Neuronal stem cell (in vitro differentiated cells): ENCODE measurements around the gene GRAP2. TPM values are rescaled to one million over a fixed set of nuclear protein-coding genes. Genes with fewer than 3 reads are reported as not detected.

Experiments
- DNase-seq: peaks from one replicate; pipeline ENCODE4 v3.0.0-alpha.2; 2013; ENCODE audit warnings: low spot score
- H2AFZ ChIP-seq: one replicate; pipeline ENCODE4 v1.6.1; 2013; ENCODE audit warnings: mild to moderate bottlenecking, low read length, inconsistent platforms
- H2AK5ac ChIP-seq: 2 replicates; pipeline ENCODE4 v1.6.1; 2013; ENCODE audit warnings: low read depth, mild to moderate bottlenecking, inconsistent platforms, low read length, moderate library complexity, mixed read lengths
- H2BK120ac ChIP-seq: 2 replicates; pipeline ENCODE4 v1.6.1; 2013; ENCODE audit warnings: low read depth, mild to moderate bottlenecking, inconsistent platforms, low read length, moderate library complexity, mixed read lengths
- H2BK12ac ChIP-seq: one replicate; pipeline ENCODE4 v1.6.1; 2013; ENCODE audit warnings: low read length, inconsistent platforms
- H2BK15ac ChIP-seq: 2 replicates; pipeline ENCODE4 v1.6.1; 2013; ENCODE audit warnings: mild to moderate bottlenecking, low read length, inconsistent platforms, mixed read lengths
- H2BK5ac ChIP-seq: one replicate; pipeline ENCODE4 v1.6.1; 2013; ENCODE audit warnings: inconsistent platforms, mild to moderate bottlenecking, low read length, moderate library complexity
- H3K14ac ChIP-seq: one replicate; pipeline ENCODE4 v1.6.1; 2013; ENCODE audit warnings: low read length, inconsistent platforms
- H3K18ac ChIP-seq: 2 replicates; pipeline ENCODE4 v1.6.1; 2013; ENCODE audit warnings: low read length, inconsistent platforms
- H3K23ac ChIP-seq: 2 replicates; pipeline ENCODE4 v1.6.1; 2013; ENCODE audit warnings: low read depth, mild to moderate bottlenecking, mixed read lengths, low read length, inconsistent platforms; ENCODE audit not compliant: poor library complexity
- H3K27ac ChIP-seq: replicated peaks from 3 replicates; pipeline ENCODE4 v1.5.1; 2013; ENCODE audit warnings: low read length, inconsistent platforms
- H3K27me3 ChIP-seq, 3 experiments: 2 replicates each; pipeline ENCODE4 v1.6.1; 2013; ENCODE audit warnings: low read length in 3 of 3, mild to moderate bottlenecking in 2 of 3, inconsistent platforms in 1 of 3, low read depth in 1 of 3, mixed read lengths in 1 of 3, moderate library complexity in 1 of 3; ENCODE audit not compliant: control insufficient read depth in 3 of 3, insufficient read depth in 3 of 3
- H3K36me3 ChIP-seq, 2 donors: replicated peaks in 1 of 2; 2 replicates each; pipeline ENCODE4 v1.6.1; 2013; ENCODE audit warnings: low read length in 2 of 2; ENCODE audit not compliant: control insufficient read depth in 2 of 2, insufficient read depth in 2 of 2
- H3K4ac ChIP-seq: 2 replicates; pipeline ENCODE4 v1.6.1; 2013; ENCODE audit warnings: inconsistent platforms, mild to moderate bottlenecking, low read length, moderate library complexity
- H3K4me1 ChIP-seq, 2 donors: 1 replicate in 1 of 2; 2 replicates in 1 of 2; pipeline ENCODE4 v1.6.1; 2013; ENCODE audit warnings: low read length in 2 of 2, low read depth in 1 of 2; ENCODE audit not compliant: control insufficient read depth in 2 of 2, insufficient read depth in 1 of 2
- H3K4me2 ChIP-seq: one replicate; pipeline ENCODE4 v1.6.1; 2013; ENCODE audit warnings: mild to moderate bottlenecking, low read length, inconsistent platforms; ENCODE audit not compliant: insufficient read depth, poor library complexity, severe bottlenecking
- H3K4me3 ChIP-seq, 2 donors: 2 replicates each; pipeline ENCODE4 v1.5.1; 2013; ENCODE audit warnings: low read length in 2 of 2, mild to moderate bottlenecking in 2 of 2, inconsistent platforms in 1 of 2, moderate library complexity in 1 of 2
- H3K79me1 ChIP-seq: one replicate; pipeline ENCODE4 v1.6.1; 2013; ENCODE audit warnings: low read depth, mild to moderate bottlenecking, inconsistent platforms, low read length, moderate library complexity
- H3K9ac ChIP-seq: one replicate; pipeline ENCODE4 v1.6.1; 2013; ENCODE audit warnings: mild to moderate bottlenecking, low read depth, low read length, inconsistent platforms; ENCODE audit not compliant: poor library complexity
- H3K9me3 ChIP-seq, 2 donors: replicated peaks in 1 of 2; 2 replicates each; pipeline versions ENCODE3 to v1.6.1; 2013; ENCODE audit warnings: low read length in 2 of 2, mild to moderate bottlenecking in 2 of 2, inconsistent platforms in 1 of 2, low read depth in 1 of 2, mixed read lengths in 1 of 2, moderate library complexity in 1 of 2; ENCODE audit not compliant: control insufficient read depth in 2 of 2, insufficient read depth in 1 of 2
- H4K8ac ChIP-seq: one replicate; pipeline ENCODE4 v1.6.1; 2013; ENCODE audit warnings: low read depth, mild to moderate bottlenecking, inconsistent platforms, low read length, moderate library complexity
- H4K91ac ChIP-seq: one replicate; pipeline ENCODE4 v1.6.1; 2013; ENCODE audit warnings: low read length, low read depth, mild to moderate bottlenecking, inconsistent platforms; ENCODE audit not compliant: poor library complexity
- WGBS, 2 donors: extraction: QIAGEN DNeasy Blood & Tissue Kit; methylation state at CpG; one replicate each; pipeline ENCODE4 v1.1.7; 2013; ENCODE audit warnings: missing lambda C conversion rate in 2 of 2, mixed read lengths in 1 of 2; ENCODE audit not compliant: insufficient read length in 2 of 2, insufficient replicate concordance in 1 of 2; ENCODE audit errors: extremely low coverage in 2 of 2; 5-methylcytosine and 5-hydroxymethylcytosine counted together
- small RNA-seq: library from polyadenylated mRNA; stranded (forward); fragments of <200 nt; extraction: miRNeasy Mini kit (QIAGEN cat#:217004); gene quantifications from one replicate; pipeline ENCODE3, GENCODE V24; 2013; ENCODE audit not compliant: insufficient read depth

Gene GRAP2

GRCh38 chr22:40020956-40021355, 120.1 kb downstream of the GRAP2 start:
- Histone ChIP-seq H2BK120ac (no peak overlapping the region), H2AFZ (no peak overlapping the region), H2BK12ac (no peak overlapping the region), H3K4ac (no peak overlapping the region), H3K9ac (no peak overlapping the region), H2BK5ac (no peak overlapping the region), H3K36me3 (no peaks in the 10 kb centered on the region), H3K27ac (no peak overlapping the region), H3K27me3 (peaks cover 0 to 24% (median 0%) of the 10 kb centered on the region in 3 experiments), H3K4me2 (no peak overlapping the region), H3K4me3 (no peak overlapping the region), H3K23ac (no peak overlapping the region), H3K14ac (no peak overlapping the region), H3K79me1 (no peaks in the 10 kb centered on the region), H4K8ac (no peak overlapping the region), H3K4me1 (peaks cover 5 to 9% of the 10 kb centered on the region in 2 donors), H4K91ac (no peak overlapping the region), H3K9me3 (no peaks in the 10 kb centered on the region), H2AK5ac (peak overlapping the region; percentile 65), H3K18ac (peak overlapping the region; percentile 77), H2BK15ac (peak overlapping the region; percentile 76)
- no peak for DNase-seq
- WGBS, 2 donors: no CpG with 5 or more reads among the region's 7 CpGs

DNA sequence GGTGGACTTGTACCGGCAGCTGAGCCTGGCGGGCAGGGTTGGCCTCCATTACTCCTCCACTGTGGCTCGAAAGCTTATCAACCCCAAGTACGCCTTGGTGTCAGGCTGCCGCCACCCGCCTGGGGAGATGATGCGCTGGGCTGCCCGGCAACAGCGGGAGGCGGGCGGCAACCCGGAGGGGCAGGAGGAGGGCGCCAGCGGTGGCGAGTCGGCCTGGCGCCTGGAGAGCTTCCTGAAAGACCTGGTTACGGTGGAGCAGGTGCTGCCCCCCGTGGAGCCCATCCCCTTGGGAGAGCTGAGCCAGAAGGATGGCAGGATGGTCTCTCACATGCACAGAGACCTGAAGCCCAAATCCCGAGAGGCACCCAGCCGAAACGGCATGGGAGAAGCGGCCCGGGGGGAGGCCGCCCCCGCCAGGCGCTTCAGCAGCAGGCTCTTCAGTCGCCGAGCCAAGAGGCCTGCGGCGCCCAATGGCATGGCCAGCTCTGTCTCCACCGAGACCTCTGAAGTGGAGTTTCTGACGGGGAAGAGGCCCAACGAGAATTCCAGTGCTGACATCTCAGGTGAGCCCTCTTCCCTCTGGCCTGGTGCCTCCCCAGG, 120.6 kb downstream of the GRAP2 start:
- no CpG with 5 or more reads among the region's 34 CpGs for whole genome bisulfite sequencing, 2 donors
- Histone ChIP-seq H3K79me1 (no peaks in the 10 kb centered on the region), H3K9ac (no peak overlapping the region), H3K18ac (peak overlapping the region; percentile 77), H3K9me3 (no peaks in the 10 kb centered on the region), H3K4me2 (no peak overlapping the region), H2BK12ac (no peak overlapping the region), H3K14ac (no peak overlapping the region), H3K23ac (no peak overlapping the region), H4K91ac (no peak overlapping the region), H3K36me3 (no peaks in the 10 kb centered on the region), H3K4ac (peak overlapping the region; percentile 61), H2BK5ac (no peak overlapping the region), H3K4me1 (peaks cover 5 to 9% of the 10 kb centered on the region in 2 donors), H3K27me3 (peaks cover 0 to 25% (median 0%) of the 10 kb centered on the region in 3 experiments), H3K27ac (no peak overlapping the region), H2BK120ac (no peak overlapping the region), H2BK15ac (peak overlapping the region; percentile 76), H2AFZ (no peak overlapping the region), H3K4me3 (no peak overlapping the region), H4K8ac (no peak overlapping the region), H2AK5ac (peak overlapping the region; percentile 65)
- DNase-seq: no peak

- Histone ChIP-seq H2AFZ (no peak overlapping the region), H3K18ac (peak overlapping the region; percentile 56), H3K4me2 (no peak overlapping the region), H3K4me3 (no peak overlapping the region), H4K91ac (no peak overlapping the region), H3K79me1 (no peaks in the 10 kb centered on the region), H3K27me3 (peaks cover 0 to 36% (median 0%) of the 10 kb centered on the region in 3 experiments), H3K23ac (no peak overlapping the region), H3K9me3 (no peaks in the 10 kb centered on the region), H3K4ac (no peak overlapping the region), H3K36me3 (no peaks in the 10 kb centered on the region), H2BK120ac (no peak overlapping the region), H2BK5ac (no peak overlapping the region), H3K27ac (no peak overlapping the region), H2AK5ac (peak overlapping the region; percentile 54), H3K14ac (no peak overlapping the region), H4K8ac (no peak overlapping the region), H2BK12ac (peak overlapping the region; percentile 64), H3K4me1 (peaks cover 5 to 9% of the 10 kb centered on the region in 2 donors), H3K9ac (peak overlapping the region; percentile 53), H2BK15ac (no peak overlapping the region)
- no CpG with 5 or more reads among the region's 11 CpGs for WGBS, 2 donors
- DNase-seq: no peak
These were observed 121.8 kb downstream of the GRAP2 start for GRCh38 chr22:40022536-40023240.

Small RNA genes within 50 kb of the gene (small RNA-seq; reads per million reads assigned to genes)
- not detected for gene RN7SKP210
